K562 (cell line): ENCODE data around the gene PATL2. TPM values are rescaled to one million over a fixed set of nuclear protein-coding genes. Genes with fewer than 3 reads are reported as not detected.

Experiments used
- BRCA1 ChIP-seq, 2 experiments: fragments of 450-650 bp in 1 of 2; sonication (generic) in 1 of 2; formaldehyde crosslinking in 1 of 2; IDR thresholded peaks; 2 replicates each; pipeline versions ENCODE4 v1.5.0 to v1.6.1; 2017 to 2020; ENCODE audit warnings: mild to moderate bottlenecking in 1 of 2, missing genetic modification reagents in 1 of 2
- CEBPG ChIP-seq, 3 experiments: fragments of 200-800 bp in 1 of 3; sonication (Bioruptor generic) in 1 of 3; sonication (generic) in 1 of 3; formaldehyde crosslinking in 1 of 3; IDR thresholded peaks in 2 of 3; conservative IDR thresholded peaks in 1 of 3; 2 replicates each; pipeline versions ENCODE4 v1.6.1 to v1.8.0; 2016 to 2022; ENCODE audit warnings: missing compliant biosample characterization in 2 of 3, missing genetic modification characterization in 2 of 3, mild to moderate bottlenecking in 1 of 3, missing genetic modification reagents in 1 of 3
- DPF2 ChIP-seq: fragments of 450-650 bp; IDR thresholded peaks from 2 replicates; pipeline ENCODE4 v1.6.1; 2016
- ETV1 ChIP-seq: fragments of 450-650 bp; conservative IDR thresholded peaks from 2 replicates; pipeline ENCODE4 v1.6.1; 2016; ENCODE audit warnings: missing genetic modification characterization, control low read depth, low read depth, missing compliant biosample characterization
- FOXK1 ChIP-seq: sonication (generic); formaldehyde crosslinking; IDR thresholded peaks from 2 replicates; pipeline ENCODE4 v1.8.0; 2022; ENCODE audit warnings: missing genetic modification reagents, mild to moderate bottlenecking, borderline replicate concordance
- HNRNPH1 ChIP-seq: fragments of 200-400 bp; formaldehyde crosslinking; optimal IDR thresholded peaks from 2 replicates; pipeline ENCODE3; 2017; ENCODE audit warnings: low read depth, mild to moderate bottlenecking, low read length, moderate library complexity
- MIER1 ChIP-seq: fragments of 450-650 bp; IDR thresholded peaks from 2 replicates; pipeline ENCODE4 v1.6.1; 2016; ENCODE audit warnings: antibody characterized with exemption, mild to moderate bottlenecking, low read depth
- RBM25 ChIP-seq: fragments of 200-400 bp; formaldehyde crosslinking; IDR thresholded peaks from 2 replicates; pipeline ENCODE4 v1.6.1; 2018; ENCODE audit warnings: low read length, low read depth, moderate library complexity; ENCODE audit not compliant: severe bottlenecking
- STAT5A ChIP-seq: IDR thresholded peaks from 2 replicates; pipeline ENCODE4 v1.6.1; 2012; ENCODE audit warnings: low read length, inconsistent platforms, borderline replicate concordance
- TBL1XR1 ChIP-seq, 2 experiments: IDR thresholded peaks; 2 replicates each; pipeline ENCODE4 v1.6.1; 2012; ENCODE audit warnings: improper control_type of control experiment in 2 of 2, low read length in 2 of 2, mild to moderate bottlenecking in 1 of 2
- ZKSCAN3 ChIP-seq: fragments of 250-450 bp; sonication (Bioruptor Pico); IDR thresholded peaks from 2 replicates; pipeline ENCODE4 v1.4.0; 2020
- ZNF280B ChIP-seq: fragments of 250-450 bp; sonication (Bioruptor Pico); IDR thresholded peaks from 2 replicates; pipeline ENCODE4 v1.5.1; 2021; ENCODE audit warnings: mild to moderate bottlenecking
- ZNF318 ChIP-seq, 2 experiments: fragments of 450-650 bp; IDR thresholded peaks; 2 replicates each; pipeline ENCODE4 v1.6.1; 2016; ENCODE audit warnings: mild to moderate bottlenecking in 2 of 2, borderline replicate concordance in 1 of 2, low read depth in 1 of 2, moderate library complexity in 1 of 2
- ZNF696 ChIP-seq: fragments of 250-450 bp; sonication (Bioruptor Pico); conservative IDR thresholded peaks from 2 replicates; pipeline ENCODE4 v1.4.0; 2020; ENCODE audit warnings: mild to moderate bottlenecking, moderate library complexity
- polyA plus RNA-seq, 8 experiments: library from polyadenylated mRNA; depleted of rRNA in 4 of 8; stranded (reverse) in 5 of 8; unstranded in 3 of 8; fragments of >200 nt; fragmentation: Nextera tagmentation in 2 of 8; fragmentation: Illumina TruSeq in 1 of 8; extraction: Ambion mirVana in 2 of 8; extraction: Trizol in 1 of 8; gene quantifications; 2 replicates each; pipeline versions ENCODE4 v1.2.1 to v1.2.3, GENCODE V29; 2011 to 2014; ENCODE audit warnings: inconsistent platforms in 1 of 8, missing spikeins in 1 of 8
- total RNA-seq, 7 experiments: library from RNA; depleted of rRNA in 6 of 7; stranded (reverse); fragments of >200 nt in 6 of 7; fragmentation: Illumina TruSeq in 2 of 7; extraction: Trizol in 2 of 7; gene quantifications; 2 replicates each; pipeline versions ENCODE4 v1.2.1 to v1.2.3, GENCODE V29; 2011 to 2021; ENCODE audit warnings: low replicate concordance in 1 of 7

The PATL2 gene
- total and polyA plus RNA-seq, 9 of the 15 experiments (the other 6 are each of a cell fraction or from before 2014, with no cell fraction given): 0.42 to 1.1 (median 0.86) TPM

DNA sequence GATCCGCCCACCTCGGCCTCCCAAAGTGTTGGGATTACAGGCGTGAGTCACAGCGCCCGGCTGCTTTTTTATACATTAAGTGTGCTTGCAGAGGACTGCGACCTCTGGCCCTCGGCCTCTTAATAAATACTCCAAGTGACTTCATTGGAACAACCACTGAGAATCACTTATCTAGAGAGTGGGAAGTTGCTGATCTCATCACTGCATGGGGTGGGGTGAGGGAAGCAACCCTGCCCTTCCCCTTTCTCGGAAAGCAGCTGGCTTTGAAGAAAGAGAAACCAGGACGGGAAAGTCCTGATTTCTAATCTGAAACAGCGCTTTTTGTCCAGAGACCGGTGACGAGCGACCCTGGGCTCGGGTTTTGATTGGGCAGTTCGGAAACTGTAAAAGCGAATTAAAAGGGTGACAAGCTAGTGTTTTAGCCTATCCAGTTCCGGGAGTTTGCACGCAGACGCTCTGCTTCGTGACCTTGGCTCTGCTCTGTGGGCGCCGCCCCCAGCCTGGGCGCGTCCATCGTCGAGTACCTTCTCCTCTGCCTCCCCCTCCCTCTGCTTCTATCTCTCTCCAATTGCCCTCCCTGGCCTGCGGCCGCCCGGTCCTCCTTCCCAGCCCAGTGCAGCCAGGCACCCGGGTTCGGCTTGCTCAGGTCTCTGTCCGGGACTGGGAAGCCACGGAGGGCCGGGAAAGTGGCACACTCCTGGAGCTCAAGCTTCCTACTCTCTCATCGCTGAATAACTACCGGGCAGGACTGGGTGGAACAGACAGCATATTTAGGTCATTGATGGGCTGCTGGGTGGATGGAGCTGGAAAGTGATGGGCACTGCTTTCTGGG, 17.7 kb upstream of the PATL2 start (continued):
- TF ChIP-seq ZNF280B (no peak), ZNF318 (IDR thresholded peaks at IDR 0.05; ENCODE audit: borderline replicate concordance in 1 of 2, low read depth in 1 of 2) (peak in 1 of 2 experiments; percentile 100; a peak in 2 of 4 replicates), CEBPG (CRISPR knock-in tag; IDR thresholded peaks at IDR 0.05) (no peak), CEBPG (tag; conservative IDR thresholded peaks at IDR 0.05 in 1 of 2, IDR thresholded peaks at IDR 0.05 in 1 of 2) (no peak), FOXK1 (CRISPR knock-in tag) (no peak), TBL1XR1 (IDR thresholded peaks at IDR 0.05; ENCODE audit: low read length in 2 of 2) (peak in 1 of 2 experiments; percentile 92; a peak in 2 of 4 replicates), DPF2 (peak; percentile 90), ZNF696 (CRISPR knock-in tag) (no peak), STAT5A (peak; percentile 91), MIER1 (0 out of 2 replicates have a peak, but pooled peaks have one; percentile 33), ZKSCAN3 (CRISPR knock-in tag) (no peak), ETV1 (no peak), RBM25 (no peak), BRCA1 (IDR thresholded peaks at IDR 0.05) (no peak), BRCA1 (CRISPR knock-in tag; IDR thresholded peaks at IDR 0.05) (no peak), HNRNPH1 (no peak)
